ENCODE results near the gene TAF1B. TPM values are rescaled to one million over a fixed set of nuclear protein-coding genes. Genes with fewer than 3 reads are reported as not detected.

TAF1B gene
- total RNA-seq, 5 donors from 2014 or later (not counting 1 experiment from before 2014, with no cell fraction given) = 9.2 to 21.7 (median 15.2) TPM

DNA sequence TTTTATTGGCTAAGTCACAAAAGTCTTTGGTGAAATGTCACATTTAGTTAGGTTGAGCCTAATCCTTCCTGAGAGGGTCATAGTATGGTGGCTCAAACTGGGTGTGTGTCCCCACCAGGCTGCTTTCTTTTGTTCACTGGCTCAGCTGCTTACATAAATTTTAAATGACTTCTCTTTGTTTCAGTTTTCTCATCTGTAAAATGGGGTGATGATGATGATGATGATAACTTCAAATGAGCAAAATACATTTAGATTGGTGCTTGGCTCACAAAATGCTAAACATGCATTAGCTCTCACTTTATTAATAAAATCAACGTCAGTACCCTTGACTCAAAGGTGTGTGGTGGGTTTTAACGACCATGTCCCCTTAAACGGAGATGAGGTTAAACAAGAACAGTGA, 7.2 kb upstream of the TAF1B start:
- Histone ChIP-seq H3K27me3 (replicated peaks in 1 of 2; ENCODE audit: control insufficient read depth in 2 of 2, extremely low read depth in 1 of 2, insufficient read depth in 2 of 2, low read length in 1 of 2) (no peaks in the 10 kb centered on the region), H3K27ac (ENCODE audit: low read length) (no peak overlapping the region), H3K4me3 (ENCODE audit: control insufficient read depth in 1 of 2, extremely low read depth in 1 of 2, low read length in 1 of 2) (no peak overlapping the region), H3K9me3 (no peaks in the 10 kb centered on the region), H3K36me3 (ENCODE audit: control insufficient read depth in 2 of 2, extremely low read depth in 1 of 2, insufficient read depth in 1 of 2, low read length in 1 of 2) (no peaks in the 10 kb centered on the region), H3K4me1 (ENCODE audit: control insufficient read depth in 1 of 2, extremely low read depth in 1 of 2, insufficient read depth in 2 of 2, low read length in 2 of 2) (no peaks in the 10 kb centered on the region)
- H3K27ac Mint-ChIP-seq = no peak overlapping the region
- no peaks in the 10 kb centered on the region for H3K9me3 Mint-ChIP-seq
- no peaks in the 10 kb centered on the region for H3K4me1 Mint-ChIP-seq
- ATAC-seq (replicated peaks in 1 of 4) = no peak
- WGBS (ENCODE audit: insufficient coverage) = no CpG with 5 or more reads among the region's 3 CpGs
- H3K4me3 Mint-ChIP-seq = no peak overlapping the region
- ChIA-PET POLR2A (interaction anchor here in 1 of 2 donors (0.6 kb wide), 1 partner anchor 89 kb away, joined by 3 read pairs; no protein-coding TSS in a partner anchor), CTCF (no interaction called here)
- no peaks in the 10 kb centered on the region for H3K36me3 Mint-ChIP-seq
- DNase-seq = no peak
- peaks cover 0 to 10% of the 10 kb centered on the region in 2 donors for H3K27me3 Mint-ChIP-seq

DNA sequence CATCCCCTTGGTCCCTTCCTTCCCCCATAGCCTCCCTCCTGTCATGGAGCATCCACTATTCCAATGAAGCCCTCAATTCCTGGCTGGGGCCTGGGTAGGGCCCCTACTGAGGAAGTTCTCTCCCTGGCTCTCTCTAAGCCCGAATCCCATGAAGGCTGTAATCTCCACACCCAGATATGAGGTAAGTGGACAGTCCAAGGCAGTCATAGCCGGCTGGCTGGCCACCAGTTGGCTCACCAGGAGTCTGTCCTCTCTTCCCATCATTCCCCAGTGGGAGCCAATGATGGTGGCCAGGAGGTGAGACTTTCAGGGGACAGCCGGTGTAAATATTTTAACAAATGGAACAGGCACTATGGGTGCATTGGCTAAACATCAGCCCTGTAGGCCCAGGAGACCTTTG, 6.8 kb upstream of the TAF1B start:
- H3K27ac ChIP-seq (ENCODE audit: low read length) = no peak overlapping the region
- no peaks in the 10 kb centered on the region for H3K36me3 Mint-ChIP-seq

GRCh38 chr2:9837451-9837850, 5.8 kb upstream of the TAF1B start:
- Mint-ChIP-seq H3K27ac (no peak overlapping the region), H3K36me3 (no peaks in the 10 kb centered on the region), H3K4me1 (peaks cover 2 to 3% (median 2%) of the 10 kb centered on the region in 3 donors), H3K27me3 (peaks cover 0 to 3% of the 10 kb centered on the region in 2 donors), H3K4me3 (no peak overlapping the region), H3K9me3 (no peaks in the 10 kb centered on the region)
- no CpG with 5 or more reads among the region's 4 CpGs for WGBS (ENCODE audit: insufficient coverage)
- Histone ChIP-seq H3K4me1 (ENCODE audit: control insufficient read depth in 1 of 2, extremely low read depth in 1 of 2, insufficient read depth in 2 of 2, low read length in 2 of 2) (no peaks in the 10 kb centered on the region), H3K27me3 (replicated peaks in 1 of 2; ENCODE audit: control insufficient read depth in 2 of 2, extremely low read depth in 1 of 2, insufficient read depth in 2 of 2, low read length in 1 of 2) (no peaks in the 10 kb centered on the region), H3K9me3 (no peaks in the 10 kb centered on the region), H3K27ac (ENCODE audit: low read length) (no peak overlapping the region), H3K36me3 (ENCODE audit: control insufficient read depth in 2 of 2, extremely low read depth in 1 of 2, insufficient read depth in 1 of 2, low read length in 1 of 2) (no peaks in the 10 kb centered on the region), H3K4me3 (ENCODE audit: control insufficient read depth in 1 of 2, extremely low read depth in 1 of 2, low read length in 1 of 2) (no peak overlapping the region)
- ChIA-PET CTCF (interaction anchor here in 1 of 2 donors (0.6 to 1.7 kb wide), 2 partner anchors 23 to 705 kb away, joined by 3 to 6 read pairs; no protein-coding TSS in a partner anchor), POLR2A (interaction anchor here (0.6 to 0.7 kb wide), 4 partner anchors 200 to 1937 kb away, joined by 4 to 8 read pairs (median 5); no protein-coding TSS in a partner anchor)
- ATAC-seq (replicated peaks in 1 of 4) = no peak
- DNase-seq = no peak

More for the DNA sequence above, 6.8 kb upstream of the TAF1B start:
- Histone ChIP-seq H3K4me3 (ENCODE audit: control insufficient read depth in 1 of 2, extremely low read depth in 1 of 2, low read length in 1 of 2) (no peak overlapping the region), H3K27me3 (replicated peaks in 1 of 2; ENCODE audit: control insufficient read depth in 2 of 2, extremely low read depth in 1 of 2, insufficient read depth in 2 of 2, low read length in 1 of 2) (no peaks in the 10 kb centered on the region), H3K36me3 (ENCODE audit: control insufficient read depth in 2 of 2, extremely low read depth in 1 of 2, insufficient read depth in 1 of 2, low read length in 1 of 2) (no peaks in the 10 kb centered on the region), H3K9me3 (no peaks in the 10 kb centered on the region), H3K4me1 (ENCODE audit: control insufficient read depth in 1 of 2, extremely low read depth in 1 of 2, insufficient read depth in 2 of 2, low read length in 2 of 2) (no peaks in the 10 kb centered on the region)
- ATAC-seq (replicated peaks in 1 of 4) (no peak), DNase-seq (no peak)
- Mint-ChIP-seq H3K27ac (no peak overlapping the region), H3K4me1 (no peaks in the 10 kb centered on the region), H3K9me3 (no peaks in the 10 kb centered on the region), H3K4me3 (no peak overlapping the region), H3K27me3 (peaks cover 0 to 10% of the 10 kb centered on the region in 2 donors)
- no CpG with 5 or more reads among the region's 3 CpGs for whole genome bisulfite sequencing (ENCODE audit: insufficient coverage)
- ChIA-PET CTCF (no interaction called here), POLR2A (interaction anchor here in 1 of 2 donors (0.6 kb wide), 1 partner anchor 89 kb away, joined by 3 read pairs; no protein-coding TSS in a partner anchor)

- Histone ChIP-seq H3K4me1 (ENCODE audit: control insufficient read depth in 1 of 2, extremely low read depth in 1 of 2, insufficient read depth in 2 of 2, low read length in 2 of 2) (peaks cover 0 to 6% of the 10 kb centered on the region in 2 experiments), H3K9me3 (no peaks in the 10 kb centered on the region), H3K27ac (ENCODE audit: low read length) (no peak overlapping the region), H3K4me3 (ENCODE audit: control insufficient read depth in 1 of 2, extremely low read depth in 1 of 2, low read length in 1 of 2) (no peak overlapping the region), H3K27me3 (replicated peaks in 1 of 2; ENCODE audit: control insufficient read depth in 2 of 2, extremely low read depth in 1 of 2, insufficient read depth in 2 of 2, low read length in 1 of 2) (no peaks in the 10 kb centered on the region), H3K36me3 (ENCODE audit: control insufficient read depth in 2 of 2, extremely low read depth in 1 of 2, insufficient read depth in 1 of 2, low read length in 1 of 2) (no peaks in the 10 kb centered on the region)
- no peak for DNase-seq
- no peaks in the 10 kb centered on the region for H3K27me3 Mint-ChIP-seq
- H3K36me3 Mint-ChIP-seq = no peaks in the 10 kb centered on the region
- H3K4me3 Mint-ChIP-seq = no peak overlapping the region
- ChIA-PET POLR2A (interaction anchor here (0.6 to 0.7 kb wide), 2 partner anchors 189 to 624 kb away, joined by 3 to 5 read pairs; no protein-coding TSS in a partner anchor), CTCF (interaction anchor here in 1 of 2 donors (1.7 kb wide), 1 partner anchor 24 kb away, joined by 6 read pairs; no protein-coding TSS in a partner anchor)
- peaks cover 8 to 12% (median 10%) of the 10 kb centered on the region in 3 donors for H3K4me1 Mint-ChIP-seq
- H3K9me3 Mint-ChIP-seq = no peaks in the 10 kb centered on the region
- H3K27ac Mint-ChIP-seq = no peak overlapping the region
- ATAC-seq (replicated peaks in 1 of 4) = no peak
Measured at GRCh38 chr2:9838391-9838790, 4.9 kb upstream of the TAF1B start.

DNA sequence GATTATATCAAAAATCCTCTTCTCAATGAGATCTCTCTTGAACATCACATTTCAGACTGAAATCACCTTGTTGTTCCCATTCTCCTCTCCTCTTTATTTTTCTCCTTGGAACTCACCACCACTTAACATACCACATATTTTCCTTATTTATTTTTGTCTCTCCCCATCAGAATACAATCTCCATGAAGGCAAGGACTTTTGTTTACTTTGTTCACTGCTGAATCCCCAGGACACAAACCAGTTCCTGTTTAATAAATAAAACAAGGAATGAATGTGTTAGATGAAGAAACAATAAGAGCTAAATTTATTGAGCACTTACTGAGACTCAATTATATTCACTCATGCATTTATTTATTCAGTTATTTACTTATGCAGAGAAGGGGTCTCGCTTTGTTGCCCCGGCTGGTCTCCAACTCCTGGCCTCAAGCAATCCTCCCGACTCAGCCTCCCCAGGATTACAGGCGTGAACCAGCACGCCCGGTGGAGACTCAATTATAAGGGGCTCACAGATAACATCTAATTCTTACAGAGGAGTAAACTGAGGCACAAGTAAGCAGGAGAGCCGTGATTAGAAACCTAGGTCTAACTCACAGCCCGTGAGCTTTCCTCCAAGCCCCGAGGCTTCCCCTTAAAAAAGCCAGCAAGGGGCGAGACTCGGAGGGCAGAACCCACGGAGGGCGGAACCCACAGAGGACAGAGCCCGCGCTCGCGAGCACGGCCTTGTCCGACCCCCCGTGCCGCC, 616 bp upstream of the TAF1B start:
- peak in 1 of 35 experiments; percentile 2 for DNase-seq
- H3K4me3 Mint-ChIP-seq = peak overlapping the region; percentile 91 to 96 (median 92)
- 6% methylated on average over 17 of the region's 21 CpGs for WGBS (ENCODE audit: insufficient coverage)

GRCh38 chr2:9844036-9844483, 786 bp downstream of the TAF1B start:
- ATAC-seq (replicated peaks in 1 of 4) (no peak), DNase-seq (no peak)
- Histone ChIP-seq H3K27ac (ENCODE audit: low read length) (peak overlapping the region; percentile 76), H3K9me3 (no peaks in the 10 kb centered on the region), H3K27me3 (replicated peaks in 1 of 2; ENCODE audit: control insufficient read depth in 2 of 2, extremely low read depth in 1 of 2, insufficient read depth in 2 of 2, low read length in 1 of 2) (no peaks in the 10 kb centered on the region), H3K4me1 (ENCODE audit: control insufficient read depth in 1 of 2, extremely low read depth in 1 of 2, insufficient read depth in 2 of 2, low read length in 2 of 2) (peaks cover 6 to 14% of the 10 kb centered on the region in 2 experiments), H3K36me3 (ENCODE audit: control insufficient read depth in 2 of 2, extremely low read depth in 1 of 2, insufficient read depth in 1 of 2, low read length in 1 of 2) (peaks cover 0 to 16% of the 10 kb centered on the region in 2 donors), H3K4me3 (ENCODE audit: control insufficient read depth in 1 of 2, extremely low read depth in 1 of 2, low read length in 1 of 2) (peak overlapping the region; percentile 74 to 87)
- WGBS (ENCODE audit: insufficient coverage) = 24% methylated on average over 5 of the region's 15 CpGs
- Mint-ChIP-seq H3K9me3 (no peaks in the 10 kb centered on the region), H3K27me3 (no peaks in the 10 kb centered on the region), H3K4me3 (peak overlapping the region; percentile 91 to 96 (median 92)), H3K27ac (peak overlapping the region; percentile 84 to 93), H3K36me3 (peaks cover 28% of the 10 kb centered on the region), H3K4me1 (peaks cover 46 to 49% (median 47%) of the 10 kb centered on the region in 3 donors)
- CTCF ChIA-PET = interaction anchor here in 1 of 2 donors (0.8 to 2.4 kb wide), 3 partner anchors 28 to 44 kb away, joined by 3 to 10 read pairs (median 4); no protein-coding TSS in a partner anchor
- POLR2A ChIA-PET = interaction anchor here in 1 of 2 donors (0.6 kb wide), 1 partner anchor 115 kb away, joined by 3 read pairs; no protein-coding TSS in a partner anchor

More for the DNA sequence above, 616 bp upstream of the TAF1B start:
- Histone ChIP-seq H3K27ac (ENCODE audit: low read length) (peak overlapping the region; percentile 76), H3K27me3 (replicated peaks in 1 of 2; ENCODE audit: control insufficient read depth in 2 of 2, extremely low read depth in 1 of 2, insufficient read depth in 2 of 2, low read length in 1 of 2) (no peaks in the 10 kb centered on the region), H3K4me3 (ENCODE audit: control insufficient read depth in 1 of 2, extremely low read depth in 1 of 2, low read length in 1 of 2) (peak overlapping the region; percentile 74 to 87), H3K9me3 (no peaks in the 10 kb centered on the region), H3K36me3 (ENCODE audit: control insufficient read depth in 2 of 2, extremely low read depth in 1 of 2, insufficient read depth in 1 of 2, low read length in 1 of 2) (peaks cover 0 to 16% of the 10 kb centered on the region in 2 donors), H3K4me1 (ENCODE audit: control insufficient read depth in 1 of 2, extremely low read depth in 1 of 2, insufficient read depth in 2 of 2, low read length in 2 of 2) (peaks cover 6 to 14% of the 10 kb centered on the region in 2 experiments)
- H3K9me3 Mint-ChIP-seq = no peaks in the 10 kb centered on the region
- peak overlapping the region; percentile 84 to 93 for H3K27ac Mint-ChIP-seq
- H3K4me1 Mint-ChIP-seq = peaks cover 41 to 45% (median 41%) of the 10 kb centered on the region in 3 donors
- no peaks in the 10 kb centered on the region for H3K27me3 Mint-ChIP-seq
- peaks cover 21% of the 10 kb centered on the region for H3K36me3 Mint-ChIP-seq
- ATAC-seq (replicated peaks in 1 of 4) = no peak
- POLR2A ChIA-PET = interaction anchor here (0.6 to 0.9 kb wide), 5 partner anchors 25 to 539 kb away, joined by 3 read pairs; partner anchors contain the start of gene YWHAQ (in 1 of the 2)
- CTCF ChIA-PET = interaction anchor here (0.6 to 2.4 kb wide), 9 partner anchors 27 to 1005 kb away, joined by 3 to 10 read pairs (median 4); no protein-coding TSS in a partner anchor
